Esophagus (tissue), 2 donors: ENCODE measurements around the gene PTCD1. TPM values are rescaled to one million over a fixed set of nuclear protein-coding genes. Genes with fewer than 3 reads are reported as not detected.

Source experiments
- polyA plus RNA-seq, 2 donors: library from polyadenylated mRNA; stranded (reverse); fragments of 200-250 nt; gene quantifications; one replicate each; pipeline ENCODE4 v1.2.3, GENCODE V29; 2013
- donor health status: healthy with polysubstance abuse.
- donor health status: Bipolar disorder and iron deficiency.

Gene PTCD1
- polyA plus RNA-seq, 2 donors = 3.2 to 3.6 TPM

Other genes with a start within 250 kb of the PTCD1 start
- under 1 TPM; 0.39 to 0.81 TPM for gene KPNA7, start 230.7 kb downstream of the PTCD1 start, polyA plus RNA-seq
- gene MYH16, start 166.0 kb downstream of the PTCD1 start, polyA plus RNA-seq = under 1 TPM in 1 of 2 donors, not detected in 1; 0.04 TPM
- 100 to 1,000 TPM; 150 to 209 TPM for gene ARPC1A, start 112.9 kb downstream of the PTCD1 start, polyA plus RNA-seq
- gene ARPC1B, start 64.1 kb downstream of the PTCD1 start, polyA plus RNA-seq = 10 to 100 TPM; 18.0 to 55.7 TPM
- gene PDAP1, start 30.2 kb downstream of the PTCD1 start, polyA plus RNA-seq = 100 to 1,000 TPM; 110 to 182 TPM
- gene BUD31, start 29.8 kb downstream of the PTCD1 start, polyA plus RNA-seq = 100 to 1,000 TPM in 1 of 2 donors, 10 to 100 TPM in 1; 93.8 to 100 TPM
- gene CPSF4, start 145 bp upstream of the PTCD1 start, polyA plus RNA-seq = 10 to 100 TPM; 22.5 to 24.3 TPM
- 1,000 to 10,000 TPM; 1,217 to 1,445 TPM for gene ATP5MF, start 27.4 kb upstream of the PTCD1 start, polyA plus RNA-seq
- 10 to 100 TPM in 1 of 2 donors, 1 to 10 TPM in 1; 4.7 to 11.3 TPM for gene ZNF789, start 34.1 kb upstream of the PTCD1 start, polyA plus RNA-seq
- gene ZNF394, start 61.5 kb upstream of the PTCD1 start, polyA plus RNA-seq = 10 to 100 TPM; 15.2 to 19.8 TPM
- 1 to 10 TPM; 2.2 to 2.5 TPM for gene ZKSCAN5, start 65.9 kb upstream of the PTCD1 start, polyA plus RNA-seq
- 1 to 10 TPM; 2.8 to 3.8 TPM for gene FAM200A, start 113.3 kb upstream of the PTCD1 start, polyA plus RNA-seq
- 10 to 100 TPM; 56.9 to 80.5 TPM for gene ZNF655, start 119.8 kb upstream of the PTCD1 start, polyA plus RNA-seq
- under 1 TPM; 0.66 to 0.96 TPM for gene TMEM225B, start 159.5 kb upstream of the PTCD1 start, polyA plus RNA-seq
- gene ZSCAN25, start 178.1 kb upstream of the PTCD1 start, polyA plus RNA-seq = 1 to 10 TPM; 4.4 to 4.5 TPM
- gene CYP3A5, start 241.2 kb upstream of the PTCD1 start, polyA plus RNA-seq = 10 to 100 TPM; 16.1 to 51.2 TPM